GM21576 (cell line): ENCODE results near the gene FLNA.
A peak's percentile ranks its signal among the peaks of the same experiment; 100 is the strongest.
"Not testable (repeated sequence)": the region's sequence is repeated elsewhere in the genome, so short reads cannot be mapped to it uniquely, and the experiment has no call there.

ENCODE experiments used
- ATAC-seq: cut with Tn5 transposase; IDR thresholded peaks from one replicate; pipeline ENCODE4 v1.9.1; 2021; ENCODE audit warnings: mild to moderate bottlenecking, moderate library complexity; ENCODE audit not compliant: unreplicated experiment

FLNA gene

GRCh38 chrX:154374313-154375155 is at the start of gene FLNA:
Gene FLNA (minus strand): TSS chrX:154374634. CDS start chrX:154371245, 3,389 bp downstream.
- no peak for ATAC-seq

DNA sequence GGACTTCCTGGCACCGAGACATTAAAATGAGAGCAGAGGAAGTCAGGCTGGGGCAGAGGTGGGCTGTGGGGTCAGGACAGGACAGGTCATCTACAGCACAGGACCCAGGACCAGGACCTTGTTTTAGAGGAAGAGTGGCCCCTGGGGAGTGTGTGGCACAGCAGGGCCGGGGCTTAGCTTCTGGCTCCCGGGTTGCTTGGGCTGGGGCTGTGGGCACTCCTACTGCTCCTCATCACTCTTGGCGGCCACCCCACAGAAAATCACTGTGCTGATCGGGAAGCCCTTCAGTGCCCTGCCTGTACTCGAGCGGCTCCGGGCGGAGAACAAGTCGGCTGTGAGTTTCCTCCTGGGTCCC is 45.9 kb upstream of the FLNA start:
- ATAC-seq = no peak

DNA sequence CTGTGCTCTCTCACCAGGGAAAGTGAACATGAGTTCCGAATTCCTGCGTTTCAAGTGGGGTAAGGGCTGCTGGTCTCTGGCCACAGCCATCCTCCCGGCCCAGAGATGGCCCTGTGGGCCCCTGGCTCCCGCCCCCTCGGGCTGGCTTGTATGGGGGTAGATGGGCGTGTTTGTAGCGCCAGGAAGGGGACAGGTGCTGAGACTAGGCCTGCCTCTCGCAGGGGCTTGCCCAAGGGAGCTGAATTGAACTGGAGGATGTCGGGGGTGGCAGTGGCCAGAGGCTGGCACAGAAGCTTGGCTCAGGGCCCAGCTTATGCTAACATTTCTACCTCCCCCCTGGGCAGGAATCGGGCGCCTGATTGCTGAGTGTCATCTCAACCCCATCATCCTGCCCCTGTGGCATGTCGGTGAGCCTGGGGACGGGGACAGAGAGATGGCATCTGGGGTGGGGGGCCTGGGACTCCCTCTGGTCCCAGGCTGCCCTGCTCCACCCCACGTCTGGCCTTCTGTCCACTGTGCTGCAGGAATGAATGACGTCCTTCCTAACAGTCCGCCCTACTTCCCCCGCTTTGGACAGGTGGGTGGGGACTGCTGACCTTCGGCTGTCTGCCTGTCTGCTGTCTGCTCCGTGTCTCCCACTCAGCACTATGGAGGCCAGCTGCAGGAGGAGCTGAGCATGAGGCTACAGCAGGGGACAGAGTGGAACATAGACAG is 45.4 kb upstream of the FLNA start:
- ATAC-seq = no peak

GRCh38 chrX:154419189-154419588 is 44.8 kb upstream of the FLNA start:
- ATAC-seq = no peak

- no peak for ATAC-seq
Observed at GRCh38 chrX:154417157-154417556, 42.7 kb upstream of the FLNA start.

GRCh38 chrX:154413142-154413541 is 38.7 kb upstream of the FLNA start:
- ATAC-seq = no peak

DNA sequence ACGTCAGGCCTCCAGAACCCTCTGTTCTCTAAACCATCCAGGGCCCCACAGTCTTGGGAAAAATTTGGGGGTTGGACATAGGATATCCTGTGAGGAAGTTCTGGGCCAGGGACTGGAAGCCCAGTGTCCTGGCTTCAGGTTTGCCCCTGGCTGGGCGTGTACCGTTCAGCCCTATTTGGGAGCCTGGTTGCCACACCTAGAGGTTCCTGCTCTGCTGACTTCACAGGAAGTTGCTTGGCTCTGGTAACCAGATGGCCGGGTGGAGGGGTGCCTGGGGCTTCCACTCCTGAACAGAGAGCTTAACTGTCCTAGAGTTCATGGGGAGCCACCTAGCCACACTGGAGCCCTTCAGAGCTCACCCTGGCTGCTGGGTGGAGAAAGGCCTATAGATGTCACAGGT is 38.0 kb upstream of the FLNA start:
- no peak for ATAC-seq

- ATAC-seq = peak; percentile 46
Observed at GRCh38 chrX:154411981-154412340, 37.5 kb upstream of the FLNA start.

DNA sequence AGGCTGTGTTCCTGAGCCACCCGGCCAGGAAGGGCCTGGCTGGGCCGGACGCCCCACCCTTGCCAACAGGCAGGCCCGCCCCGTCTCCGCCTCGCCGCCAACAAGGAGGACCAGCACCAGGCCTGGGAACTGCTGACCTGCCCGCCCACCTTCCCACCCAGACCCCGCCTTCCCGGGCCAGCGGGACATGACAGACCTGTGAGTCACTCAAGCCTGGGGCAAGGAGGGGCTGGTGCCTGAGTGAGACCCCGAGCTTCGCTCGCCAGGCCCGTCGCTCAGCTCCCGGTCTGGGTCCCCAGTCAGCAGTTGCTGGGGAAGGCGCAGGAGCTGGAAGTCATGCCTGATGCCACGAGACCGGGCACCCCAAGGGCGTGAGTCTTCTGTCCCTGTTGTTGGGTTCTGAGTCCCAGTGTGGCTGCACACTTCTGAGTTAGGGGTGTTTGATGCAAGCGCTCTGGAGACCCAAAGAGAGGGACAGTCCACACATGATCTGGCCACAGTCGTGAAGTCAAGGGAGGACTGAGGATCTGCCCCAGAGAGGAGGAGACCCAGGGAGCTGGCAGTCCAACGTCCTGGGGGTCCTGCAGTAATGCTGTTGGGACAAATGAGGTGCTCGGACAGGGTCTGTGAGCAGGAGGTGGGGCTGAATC is 34.9 kb upstream of the FLNA start, which contains the start of gene DNASE1L1:
TSS of gene DNASE1L1 (minus strand) at position 33 of the 650 bp plus-strand sequence. CDS start 3,686 bp downstream, outside the sequence.
- ATAC-seq = peak; percentile 42

GRCh38 chrX:154408659-154409221 is 34.3 kb upstream of the FLNA start:
- no peak for ATAC-seq

- no peak for ATAC-seq
Observed at GRCh38 chrX:154404625-154405192, 30.3 kb upstream of the FLNA start.

- no peak for ATAC-seq
Observed at GRCh38 chrX:154403858-154404257, 29.4 kb upstream of the FLNA start.

DNA sequence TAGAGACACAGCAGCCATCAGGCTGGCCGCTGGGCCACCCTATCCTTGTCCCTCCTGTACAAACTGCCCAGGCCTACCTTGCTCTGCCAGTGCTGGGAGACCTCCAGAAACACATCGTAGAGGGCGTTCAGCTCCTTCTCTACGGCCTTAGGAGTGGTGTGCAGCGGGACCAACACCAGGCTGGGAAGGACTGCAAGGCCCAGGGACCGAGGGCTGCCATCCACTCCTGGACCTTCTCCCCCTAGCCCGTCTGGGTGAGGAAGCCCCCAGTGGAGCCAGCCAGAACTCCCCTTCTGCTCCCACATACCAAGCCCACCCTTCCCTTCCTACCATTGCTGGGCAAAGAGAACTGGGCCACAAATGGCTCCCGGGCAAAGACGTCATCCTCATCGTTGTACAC is 28.8 kb upstream of the FLNA start:
- no peak for ATAC-seq

GRCh38 chrX:154402622-154403127 is 28.2 kb upstream of the FLNA start:
- ATAC-seq = no peak

- no peak for ATAC-seq
Observed at GRCh38 chrX:154401918-154402621, 27.6 kb upstream of the FLNA start.

- no peak for ATAC-seq
Observed at GRCh38 chrX:154401045-154401799, 26.8 kb upstream of the FLNA start.

DNA sequence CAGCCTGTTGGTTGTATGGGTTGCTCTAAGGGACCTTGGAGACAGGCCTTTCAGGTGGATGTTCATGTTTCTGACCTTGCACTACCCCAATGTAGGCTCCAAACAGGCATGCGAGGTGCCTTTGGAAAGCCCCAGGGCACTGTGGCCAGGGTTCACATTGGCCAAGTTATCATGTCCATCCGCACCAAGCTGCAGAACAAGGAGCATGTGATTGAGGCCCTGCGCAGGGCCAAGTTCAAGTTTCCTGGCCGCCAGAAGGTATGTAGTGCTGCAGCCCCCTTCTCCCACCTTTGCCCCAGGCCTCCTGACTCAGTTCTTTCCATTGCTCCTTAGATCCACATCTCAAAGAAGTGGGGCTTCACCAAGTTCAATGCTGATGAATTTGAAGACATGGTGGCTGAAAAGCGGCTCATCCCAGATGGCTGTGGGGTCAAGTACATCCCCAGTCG is 26.0 kb upstream of the FLNA start:
- ATAC-seq = not testable (repeated sequence)

GRCh38 chrX:154399527-154400368 is 25.3 kb upstream of the FLNA start:
- ATAC-seq = no peak
